ENCODE measurements around the gene CACNB2. TPM values are rescaled to one million over a fixed set of nuclear protein-coding genes. Genes with fewer than 3 reads are reported as not detected.

The CACNB2 gene
- total RNA-seq, 4 donors from 2014 or later: 0.81 to 13.9 (median 4.5) TPM

DNA sequence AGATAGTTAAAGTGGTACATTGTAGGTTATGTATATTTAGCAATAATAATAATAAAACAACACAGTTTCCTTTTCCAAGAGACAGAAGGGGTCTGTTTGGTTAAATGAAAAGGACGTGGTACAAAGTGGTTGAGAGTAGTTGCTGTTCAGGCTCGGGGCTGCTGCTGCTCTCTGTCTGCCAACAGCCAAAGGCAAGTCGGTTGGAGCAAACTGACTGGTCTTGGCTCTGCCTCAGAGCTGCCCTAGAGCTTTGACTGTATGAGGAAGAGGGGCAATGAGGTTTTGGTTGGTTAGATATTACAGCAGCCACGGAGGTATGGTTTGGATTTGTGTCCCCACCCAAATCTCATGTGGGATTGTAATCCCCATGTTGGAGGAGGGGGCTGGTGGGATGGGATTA is 95.3 kb downstream of the CACNB2 start:
- DNase-seq: no peak
- no peaks in the 10 kb centered on the region for H3K9me3 ChIP-seq
- H3K4me1 ChIP-seq: peaks cover 5 to 8% of the 10 kb centered on the region in 2 donors
- no peak for TF ChIP-seq POLR2A (IDR thresholded peaks at IDR 0.05)
- TF ChIP-seq, protein P1, sequence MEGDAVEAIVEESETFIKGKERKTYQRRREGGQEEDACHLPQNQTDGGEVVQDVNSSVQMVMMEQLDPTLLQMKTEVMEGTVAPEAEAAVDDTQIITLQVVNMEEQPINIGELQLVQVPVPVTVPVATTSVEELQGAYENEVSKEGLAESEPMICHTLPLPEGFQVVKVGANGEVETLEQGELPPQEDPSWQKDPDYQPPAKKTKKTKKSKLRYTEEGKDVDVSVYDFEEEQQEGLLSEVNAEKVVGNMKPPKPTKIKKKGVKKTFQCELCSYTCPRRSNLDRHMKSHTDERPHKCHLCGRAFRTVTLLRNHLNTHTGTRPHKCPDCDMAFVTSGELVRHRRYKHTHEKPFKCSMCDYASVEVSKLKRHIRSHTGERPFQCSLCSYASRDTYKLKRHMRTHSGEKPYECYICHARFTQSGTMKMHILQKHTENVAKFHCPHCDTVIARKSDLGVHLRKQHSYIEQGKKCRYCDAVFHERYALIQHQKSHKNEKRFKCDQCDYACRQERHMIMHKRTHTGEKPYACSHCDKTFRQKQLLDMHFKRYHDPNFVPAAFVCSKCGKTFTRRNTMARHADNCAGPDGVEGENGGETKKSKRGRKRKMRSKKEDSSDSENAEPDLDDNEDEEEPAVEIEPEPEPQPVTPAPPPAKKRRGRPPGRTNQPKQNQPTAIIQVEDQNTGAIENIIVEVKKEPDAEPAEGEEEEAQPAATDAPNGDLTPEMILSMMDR (IDR thresholded peaks at IDR 0.05): no peak
- no peak overlapping the region for H3K27ac ChIP-seq
- no peak overlapping the region for H3K4me3 ChIP-seq (replicated peaks in 1 of 3)
- H3K27me3 ChIP-seq: no peaks in the 10 kb centered on the region
- WGBS, 2 donors: 77 to 85% methylated on average over 4 of the region's 4 CpGs
- H3K36me3 ChIP-seq: no peaks in the 10 kb centered on the region
- intact Hi-C loops (cut with DNase I): loop anchor here (10.0 kb wide), 1 partner anchor 631 kb away; no protein-coding TSS in a partner anchor

DNA sequence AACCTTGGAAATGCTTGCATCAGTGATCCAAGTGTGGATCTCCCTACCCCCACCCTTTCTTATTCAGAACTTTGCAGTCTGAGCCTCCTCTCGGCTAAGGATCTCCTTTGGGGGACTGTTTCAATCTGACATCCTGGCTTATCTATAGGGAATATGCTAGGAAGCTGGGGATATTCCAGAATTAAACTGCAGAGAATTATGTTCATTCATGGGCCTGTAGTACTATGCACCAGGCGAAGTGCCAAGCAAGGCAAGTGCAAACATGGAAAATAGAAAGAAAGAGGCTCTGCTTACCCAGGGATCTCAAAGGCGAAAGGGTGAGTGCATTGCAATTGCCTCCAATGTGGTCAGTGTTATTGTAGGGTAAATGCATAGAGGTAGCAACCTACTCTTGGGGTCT is 96.5 kb downstream of the CACNB2 start:
- Histone ChIP-seq H3K36me3 (no peaks in the 10 kb centered on the region), H3K27me3 (no peaks in the 10 kb centered on the region), H3K4me1 (peaks cover 11 to 12% of the 10 kb centered on the region in 2 donors), H3K4me3 (replicated peaks in 1 of 3) (no peak overlapping the region), H3K9me3 (no peaks in the 10 kb centered on the region), H3K27ac (no peak overlapping the region)
- DNase-seq: peak in 1 of 2 donors; percentile 44
- intact Hi-C loops (cut with DNase I): loop anchor here (10.0 kb wide), 1 partner anchor 632 kb away; no protein-coding TSS in a partner anchor
- TF ChIP-seq POLR2A (IDR thresholded peaks at IDR 0.05): no peak
- 80 to 89% methylated on average over 3 of the region's 3 CpGs for WGBS, 2 donors

DNA sequence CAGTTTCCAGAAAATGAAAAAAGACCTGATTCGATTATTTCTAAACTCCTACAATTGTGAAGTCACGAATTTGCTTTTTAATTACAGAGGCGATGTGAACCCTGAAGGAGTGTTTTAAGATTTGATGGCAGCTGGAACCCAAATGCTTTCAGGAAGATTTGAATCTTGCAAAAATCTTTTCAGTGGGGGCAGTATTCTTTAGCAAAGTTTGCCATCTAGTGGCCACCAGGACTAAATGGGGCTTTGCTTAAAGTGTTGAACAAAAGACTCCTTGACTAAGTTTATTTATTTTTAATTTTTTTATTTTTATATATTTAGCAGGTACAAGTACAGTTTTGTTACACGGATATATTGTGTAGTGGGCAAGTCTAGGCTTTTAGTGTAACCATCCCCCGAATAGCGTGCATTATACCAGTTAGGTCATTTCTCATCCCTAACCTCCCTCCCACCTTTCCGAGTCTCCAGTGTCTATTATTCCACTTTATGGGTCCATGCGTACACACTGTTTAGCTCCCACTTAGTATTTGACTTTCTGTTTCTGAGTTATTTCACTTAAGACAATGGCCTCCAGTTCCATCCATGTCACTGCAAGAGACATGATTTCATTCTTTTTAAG is 98.8 kb downstream of the CACNB2 start:
- no peak for DNase-seq
- Histone ChIP-seq H3K9me3 (no peaks in the 10 kb centered on the region), H3K4me1 (peaks cover 9 to 11% of the 10 kb centered on the region in 2 donors), H3K27me3 (no peaks in the 10 kb centered on the region), H3K36me3 (no peaks in the 10 kb centered on the region), H3K27ac (no peak overlapping the region), H3K4me3 (replicated peaks in 1 of 3) (no peak overlapping the region)
- 53 to 63% methylated on average over 8 of the region's 8 CpGs for WGBS, 2 donors
- intact Hi-C loops (cut with DNase I): loop anchor here (10.0 kb wide), 1 partner anchor 634 kb away; no protein-coding TSS in a partner anchor
- TF ChIP-seq POLR2A (IDR thresholded peaks at IDR 0.05): no peak
- TF ChIP-seq, protein P1 (IDR thresholded peaks at IDR 0.05): peak in 4 of 6 experiments; percentile 34 to 67 (median 58)

DNA sequence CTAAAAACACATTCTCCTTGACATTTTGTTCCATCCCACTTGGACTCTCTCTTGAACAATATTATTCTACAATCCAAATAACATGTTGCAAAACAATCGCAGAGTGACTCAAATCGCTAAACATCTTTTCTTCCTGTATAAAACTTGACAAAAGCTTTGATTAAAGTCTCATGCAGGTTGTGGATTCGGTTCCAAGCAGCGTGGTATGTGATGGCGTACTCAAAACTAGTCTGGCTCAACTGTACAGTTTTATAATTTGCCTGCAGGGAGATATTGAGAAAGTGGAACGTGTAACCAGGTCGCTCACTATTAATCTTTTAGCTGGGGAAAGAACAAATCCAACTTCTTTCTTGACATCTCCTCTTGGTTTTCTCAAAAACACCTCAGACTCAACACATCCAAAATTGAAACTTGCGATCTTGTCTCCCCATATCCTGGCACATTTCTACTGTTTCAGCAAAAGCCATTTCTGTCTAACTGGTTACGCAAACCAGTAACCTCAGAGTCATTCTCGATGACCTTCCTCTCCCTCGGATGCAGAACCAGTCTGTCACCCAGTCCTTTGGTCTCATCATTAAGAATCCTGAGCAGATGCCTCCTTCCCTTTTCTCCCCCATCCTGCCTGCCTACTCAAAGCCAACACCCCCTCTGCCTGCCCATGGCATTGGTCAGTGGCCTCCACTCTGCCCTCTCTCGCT is 100.1 kb downstream of the CACNB2 start:
- no peak for DNase-seq
- no peaks in the 10 kb centered on the region for H3K9me3 ChIP-seq
- WGBS, 2 donors: 74 to 78% methylated on average over 12 of the region's 12 CpGs
- peaks cover 9 to 11% of the 10 kb centered on the region in 2 donors for H3K4me1 ChIP-seq
- no peaks in the 10 kb centered on the region for H3K27me3 ChIP-seq
- no peaks in the 10 kb centered on the region for H3K36me3 ChIP-seq
- TF ChIP-seq, protein P1 (IDR thresholded peaks at IDR 0.05): no peak
- no peak for TF ChIP-seq POLR2A (IDR thresholded peaks at IDR 0.05)
- intact Hi-C loops (cut with DNase I): no loop called here
- H3K27ac ChIP-seq: peak overlapping the region in 1 of 3 donors; percentile 12
- no peak overlapping the region for H3K4me3 ChIP-seq (replicated peaks in 1 of 3)

DNA sequence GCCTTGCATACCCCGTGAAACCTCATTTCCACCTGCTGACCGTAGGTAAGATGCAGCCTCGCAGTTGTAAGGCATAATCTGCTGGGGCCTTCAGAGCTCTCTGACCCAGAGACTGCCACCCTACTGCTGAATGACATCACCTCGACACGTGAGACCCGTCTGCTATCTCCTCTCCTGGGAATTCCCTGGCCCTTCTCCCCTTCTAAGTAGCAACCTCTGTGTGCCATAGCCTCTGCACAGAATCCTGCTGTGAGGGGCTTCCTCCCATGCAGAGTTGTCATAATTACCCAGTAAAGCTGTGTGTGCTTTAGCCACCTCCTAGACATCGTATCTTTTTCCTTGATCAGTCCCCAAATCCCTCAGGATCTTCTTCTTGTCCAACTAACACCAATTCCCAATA is 106.7 kb downstream of the CACNB2 start:
- TF ChIP-seq POLR2A (IDR thresholded peaks at IDR 0.05): no peak
- TF ChIP-seq, protein P1 (IDR thresholded peaks at IDR 0.05): no peak
- no peaks in the 10 kb centered on the region for H3K36me3 ChIP-seq
- no peak overlapping the region for H3K27ac ChIP-seq
- H3K9me3 ChIP-seq: no peaks in the 10 kb centered on the region
- DNase-seq: no peak
- no peaks in the 10 kb centered on the region for H3K4me1 ChIP-seq
- no peak overlapping the region for H3K4me3 ChIP-seq (replicated peaks in 1 of 3)
- H3K27me3 ChIP-seq: no peaks in the 10 kb centered on the region
- WGBS, 2 donors: 73 to 76% methylated on average over 7 of the region's 7 CpGs
- intact Hi-C loops (cut with DNase I): no loop called here
